Fibroblast of the aortic adventitia (primary cell): ENCODE measurements around the gene TLK2. TPM values are rescaled to one million over a fixed set of nuclear protein-coding genes. Genes with fewer than 3 reads are reported as not detected.
A peak's percentile ranks its signal among the peaks of the same experiment; 100 is the strongest.
"Not testable (repeated sequence)": the region's sequence is repeated elsewhere in the genome, so short reads cannot be mapped to it uniquely, and the experiment has no call there.

ENCODE experiments used
- DNase-seq: peaks from one replicate; pipeline ENCODE4 v3.0.0-alpha.2; 2010; ENCODE audit warnings: low read depth
- H3K4me3 ChIP-seq: 2 replicates; pipeline ENCODE4 v1.5.1; 2011; ENCODE audit warnings: low read depth, mild to moderate bottlenecking, control low read depth, low read length, moderate library complexity
- total RNA-seq: library from RNA; depleted of rRNA; stranded (reverse); fragments of >200 nt; gene quantifications from 2 replicates; pipeline ENCODE4 v1.2.3, GENCODE V29; 2012; ENCODE audit warnings: low replicate concordance

The TLK2 gene
- total RNA-seq, 1 donor: 39.1 TPM

DNA sequence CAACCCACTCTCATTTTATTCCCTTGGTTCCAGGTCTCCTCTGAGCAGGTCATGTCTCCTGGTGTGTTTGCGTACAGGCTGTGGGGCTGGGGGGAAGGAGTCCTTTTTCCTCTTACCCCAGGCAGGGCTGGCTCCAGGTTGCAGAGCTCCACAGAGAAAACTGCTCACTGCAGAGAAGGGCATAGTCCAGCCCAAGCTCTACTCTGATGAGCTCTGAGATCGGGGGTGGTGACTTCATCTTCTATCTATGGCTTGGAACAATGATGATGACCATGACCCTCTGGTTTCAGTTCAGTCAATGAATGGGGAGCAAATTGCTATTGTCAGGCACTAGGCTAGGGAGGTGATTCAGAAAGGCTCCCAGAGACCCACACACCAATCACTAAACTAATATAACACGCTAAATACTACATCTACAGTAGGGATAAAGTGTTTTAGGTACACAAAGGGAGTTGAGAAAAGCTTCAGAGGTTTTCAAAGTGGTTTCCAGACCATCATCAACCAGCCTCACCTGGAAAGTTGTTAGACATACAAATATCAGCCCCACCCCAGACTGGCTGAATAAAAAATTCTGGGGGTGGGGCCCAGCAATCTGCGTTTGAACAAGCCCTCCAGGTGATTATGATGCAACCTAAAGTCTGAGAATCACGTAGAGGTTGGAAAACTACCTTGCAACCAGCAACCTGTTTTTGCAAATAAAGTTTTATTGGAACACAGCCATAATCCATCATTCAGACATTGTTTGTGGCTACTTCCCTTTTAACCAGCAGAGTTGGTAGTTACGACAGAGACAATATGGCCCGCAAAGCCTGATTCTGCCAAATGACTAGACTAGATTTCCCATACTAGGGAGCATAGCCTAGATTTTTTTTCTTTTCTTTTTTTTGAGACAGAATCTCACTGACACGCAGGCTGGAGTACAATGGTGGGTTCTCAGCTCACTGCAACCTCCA, 5.3 kb upstream of the TLK2 start:
- not testable (repeated sequence) for DNase-seq, H3K4me3 ChIP-seq

DNA sequence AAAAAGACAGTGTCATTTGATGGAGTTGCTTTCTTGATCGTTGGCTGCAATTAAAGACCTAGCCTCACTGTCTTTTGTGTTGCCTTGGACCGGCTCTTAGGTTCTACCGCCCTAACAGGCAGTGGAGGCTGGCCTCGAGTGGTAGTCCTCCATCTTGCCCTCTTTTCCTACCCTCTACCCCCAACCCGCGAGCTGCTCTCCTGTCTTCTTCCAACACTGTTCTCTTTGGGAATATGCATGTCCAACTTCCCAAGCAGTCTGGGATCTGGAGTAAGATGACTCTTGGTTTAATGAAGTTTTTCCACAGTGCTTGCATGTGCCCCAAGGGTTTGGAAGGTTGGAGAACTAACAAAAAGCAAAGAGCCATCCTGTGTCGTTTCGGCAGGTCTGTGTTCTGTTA, 1.5 kb upstream of the TLK2 start:
- not testable (repeated sequence) for DNase-seq, H3K4me3 ChIP-seq

DNA sequence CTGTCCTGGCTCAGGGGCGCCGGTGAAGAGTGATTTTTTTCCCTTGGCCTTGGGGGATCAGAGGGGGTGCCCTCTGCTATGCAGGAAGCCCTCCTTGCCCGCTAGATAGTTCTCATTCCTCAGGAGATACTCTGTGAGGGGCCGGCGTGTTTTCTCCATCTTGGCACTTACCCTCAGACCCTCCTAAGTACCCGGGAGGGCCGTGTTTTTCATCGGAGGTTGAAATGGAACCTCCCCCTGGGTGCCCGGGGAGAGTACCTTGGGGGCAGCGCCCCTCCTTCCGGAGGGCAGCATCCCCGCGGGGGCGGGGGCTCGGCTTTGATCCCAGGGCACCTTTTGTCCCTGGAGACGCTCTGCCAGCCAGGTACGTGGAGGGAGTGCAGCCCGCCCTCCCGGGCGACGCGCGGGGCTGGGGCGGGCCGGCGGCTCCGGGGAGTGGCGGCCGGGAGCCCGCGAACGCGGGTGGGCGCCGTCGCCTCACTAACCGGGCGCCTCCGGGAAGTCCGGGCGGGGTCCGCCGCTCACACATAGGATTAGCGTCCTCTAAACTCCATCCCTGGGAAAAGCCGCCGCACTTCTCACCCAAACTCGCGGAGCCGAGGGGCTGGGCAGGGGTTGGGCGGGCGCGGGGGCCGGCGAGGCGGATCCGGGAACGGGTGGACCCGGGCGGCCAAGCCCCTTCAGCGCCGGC, 762 bp upstream of the TLK2 start:
- H3K4me3 ChIP-seq: peak overlapping the region; percentile 66
- DNase-seq: not testable (repeated sequence)

DNA sequence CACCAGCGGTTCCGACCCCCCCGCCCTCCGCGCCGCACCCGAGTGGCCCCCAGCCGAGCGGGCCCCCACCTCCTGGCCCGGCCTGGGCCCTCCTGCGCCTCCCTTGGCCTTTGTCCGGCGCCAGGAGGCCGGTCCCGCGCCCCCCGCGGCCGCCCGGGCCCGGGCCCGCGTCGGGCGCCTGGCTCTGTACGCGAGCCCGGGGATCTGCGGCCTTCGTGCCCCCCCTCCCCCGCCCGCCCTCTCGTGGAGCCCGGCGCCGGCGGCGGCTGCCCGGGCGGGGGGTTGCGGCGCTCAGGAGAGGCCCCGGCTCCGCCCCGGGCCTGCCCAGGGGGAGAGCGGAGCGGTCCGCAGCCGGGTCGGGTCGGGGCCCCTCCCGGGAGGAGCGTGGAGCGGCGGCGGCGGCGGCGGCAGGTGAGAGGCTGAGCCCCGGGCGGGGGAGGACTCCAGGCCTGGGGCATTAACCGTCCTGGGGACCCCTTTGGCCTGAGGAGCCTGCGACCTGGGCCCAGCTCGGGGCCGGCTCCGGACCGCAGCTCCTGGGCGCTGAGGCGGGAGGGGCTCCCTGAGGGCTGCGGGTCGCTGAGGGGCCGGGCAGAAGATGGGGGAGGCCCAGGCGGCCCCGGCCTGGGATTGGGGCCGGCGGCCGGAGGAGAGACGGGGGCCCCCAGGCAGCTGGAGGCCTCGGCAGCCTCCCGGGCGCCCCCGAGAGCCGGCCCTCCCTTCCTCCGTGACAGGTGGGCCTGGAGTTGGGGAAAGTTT, 434 bp downstream of the TLK2 start:
- not testable (repeated sequence) for DNase-seq
- peak overlapping the region; percentile 75 for H3K4me3 ChIP-seq

DNA sequence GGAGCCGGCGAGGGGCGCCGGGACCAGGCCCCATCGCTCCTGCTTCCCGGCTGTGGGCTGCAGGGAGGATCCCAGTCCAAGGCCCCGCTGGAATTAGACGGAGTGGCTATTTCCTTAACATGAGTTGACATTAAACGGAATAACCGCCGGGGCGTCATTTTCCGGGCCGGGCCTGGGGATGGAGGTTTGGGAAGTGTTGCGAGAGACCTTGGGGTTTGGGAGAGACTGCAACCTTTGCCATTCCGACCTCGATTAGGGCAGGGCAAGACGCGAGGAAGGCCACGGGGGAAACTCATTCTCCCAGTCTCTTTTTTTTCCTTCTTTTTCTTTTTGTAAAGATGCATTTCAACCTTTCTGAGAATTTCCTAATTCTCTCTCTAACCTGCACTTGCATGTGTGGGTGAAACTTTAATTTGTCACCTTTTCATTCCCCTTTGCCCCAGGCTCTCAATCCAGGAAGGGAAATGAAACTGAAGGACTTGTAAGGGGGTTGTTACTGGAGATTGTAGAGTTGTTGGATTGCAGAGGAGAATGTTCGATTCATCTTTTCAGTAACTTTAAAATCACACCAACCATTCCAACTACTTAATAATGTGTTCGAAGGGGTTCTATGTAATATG, 1.1 kb downstream of the TLK2 start:
- DNase-seq: peak; percentile 17
- peak overlapping the region; percentile 75 for H3K4me3 ChIP-seq

DNA sequence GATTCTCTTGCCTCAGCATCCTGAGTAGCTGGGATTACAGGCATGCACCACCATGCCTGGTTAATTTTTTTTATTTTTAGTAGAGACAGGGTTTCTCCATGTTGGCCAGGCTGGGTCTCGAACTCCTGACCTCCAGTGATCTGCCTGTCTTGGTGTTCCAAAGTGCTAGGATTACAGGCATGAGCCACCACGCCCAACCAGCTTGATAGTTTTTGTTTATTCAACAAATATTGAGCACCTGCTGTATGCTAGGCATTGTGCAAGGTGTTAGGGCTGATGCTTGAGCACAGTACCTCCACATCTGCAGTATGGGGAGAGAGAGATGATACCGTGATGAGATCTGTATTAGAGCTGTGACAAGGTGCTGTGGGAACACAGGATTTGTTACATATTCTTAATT, 3.9 kb downstream of the TLK2 start:
- not testable (repeated sequence) for H3K4me3 ChIP-seq, DNase-seq

DNA sequence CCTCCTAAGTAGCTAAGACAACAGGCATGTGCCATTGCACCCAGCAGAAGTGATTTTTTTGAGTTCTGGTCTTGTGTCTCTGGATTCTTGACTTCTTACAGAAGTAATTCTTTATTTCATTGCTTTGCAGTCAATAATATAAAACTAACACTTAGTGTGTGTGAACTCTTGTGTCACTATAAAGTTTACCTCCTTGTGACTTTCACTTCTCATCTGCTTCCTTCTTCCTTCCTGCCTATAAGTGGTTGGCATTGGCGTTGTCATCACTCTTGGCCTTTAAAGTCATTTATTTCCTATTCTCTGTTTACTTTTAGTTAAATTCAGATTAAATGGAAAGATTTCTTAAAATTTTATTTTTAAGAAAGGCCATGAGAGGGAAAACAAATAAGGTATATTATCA, 12.4 kb downstream of the TLK2 start:
- not testable (repeated sequence) for H3K4me3 ChIP-seq, DNase-seq

DNA sequence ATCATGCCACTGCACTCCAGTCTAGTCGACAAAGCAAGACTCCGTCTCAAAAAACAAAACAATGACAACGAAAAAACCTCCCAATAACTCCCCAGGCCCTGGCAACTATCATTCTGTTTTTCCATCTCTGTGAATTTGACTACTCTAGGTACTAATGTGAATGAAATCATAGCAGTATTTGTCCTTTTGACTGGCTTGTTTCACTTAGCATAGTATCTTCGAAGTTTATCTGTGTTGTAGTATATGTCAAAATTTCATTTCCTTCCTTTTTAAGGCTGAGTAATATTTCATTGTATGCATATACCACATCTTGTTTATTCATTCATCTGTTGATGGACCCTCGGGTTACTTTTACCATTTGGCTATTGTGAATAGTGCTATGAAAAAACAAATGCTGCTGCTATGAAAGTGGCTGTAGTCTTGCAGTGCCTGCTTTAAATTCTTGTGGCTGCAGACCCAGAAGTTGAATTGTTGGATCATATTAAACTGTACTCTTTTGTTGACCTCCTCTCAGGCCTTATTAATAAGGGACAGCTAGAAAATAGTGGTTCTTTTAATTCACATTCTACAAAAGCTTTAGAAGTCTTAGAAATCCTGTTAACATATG, 14.5 kb downstream of the TLK2 start:
- DNase-seq, H3K4me3 ChIP-seq: not testable (repeated sequence)

DNA sequence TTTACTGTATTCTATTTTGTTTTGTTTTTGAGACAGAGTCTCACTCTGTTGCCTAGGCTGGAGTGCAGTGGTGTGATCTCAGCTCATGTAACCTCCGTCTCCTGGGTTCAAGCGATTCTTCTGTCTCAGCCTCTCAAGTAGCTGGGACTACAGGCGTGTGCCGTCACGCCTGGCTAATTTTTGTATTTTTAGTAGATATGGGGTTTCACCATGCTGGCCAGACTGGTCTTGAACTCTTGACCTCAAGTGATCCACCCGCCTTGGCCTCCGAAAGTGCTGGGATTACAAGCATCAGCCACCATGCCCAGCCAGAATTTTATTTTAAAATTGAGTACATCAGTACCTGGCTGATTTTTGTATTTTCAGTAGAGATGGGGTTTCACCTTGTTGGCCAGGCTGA, 15.4 kb downstream of the TLK2 start:
- not testable (repeated sequence) for DNase-seq, H3K4me3 ChIP-seq

DNA sequence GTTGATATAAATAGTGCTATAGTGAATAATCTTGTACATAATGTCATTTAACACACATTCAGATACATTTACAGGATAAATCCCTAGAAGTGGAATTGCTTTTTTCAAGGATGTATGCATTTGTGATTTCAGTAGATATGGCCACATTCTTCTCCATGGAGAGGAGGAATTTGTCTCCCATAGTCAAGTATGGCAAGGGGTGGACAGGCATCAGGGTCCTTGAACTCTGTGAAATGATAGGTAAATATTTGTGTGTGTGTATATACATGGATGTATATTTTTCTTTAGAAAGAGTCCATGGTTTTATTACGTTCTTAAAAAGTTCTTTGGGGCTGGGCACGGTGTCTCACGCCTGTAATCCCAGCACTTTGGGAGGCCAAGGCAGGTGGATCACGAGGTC, 17.7 kb downstream of the TLK2 start:
- H3K4me3 ChIP-seq, DNase-seq: not testable (repeated sequence)

DNA sequence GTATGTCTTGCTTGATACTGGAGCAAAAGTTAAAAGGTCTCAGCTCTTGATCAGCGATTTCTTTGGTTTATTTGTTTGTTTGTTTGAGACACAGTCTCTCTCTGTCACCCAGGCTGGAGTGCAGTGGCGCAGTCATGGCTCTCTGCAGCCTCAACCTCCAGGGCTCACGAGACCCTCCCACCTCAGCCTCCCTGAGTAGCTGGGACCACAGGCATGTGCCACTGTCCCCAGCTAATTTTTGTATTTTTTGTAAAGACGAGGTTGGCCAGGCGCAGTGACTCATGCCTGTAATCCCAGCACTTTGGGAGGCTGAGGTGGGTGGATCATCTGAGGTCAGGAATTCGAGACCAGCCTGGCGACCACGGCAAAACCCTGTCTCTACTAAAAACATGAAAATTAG, 20.2 kb downstream of the TLK2 start:
- not testable (repeated sequence) for H3K4me3 ChIP-seq

DNA sequence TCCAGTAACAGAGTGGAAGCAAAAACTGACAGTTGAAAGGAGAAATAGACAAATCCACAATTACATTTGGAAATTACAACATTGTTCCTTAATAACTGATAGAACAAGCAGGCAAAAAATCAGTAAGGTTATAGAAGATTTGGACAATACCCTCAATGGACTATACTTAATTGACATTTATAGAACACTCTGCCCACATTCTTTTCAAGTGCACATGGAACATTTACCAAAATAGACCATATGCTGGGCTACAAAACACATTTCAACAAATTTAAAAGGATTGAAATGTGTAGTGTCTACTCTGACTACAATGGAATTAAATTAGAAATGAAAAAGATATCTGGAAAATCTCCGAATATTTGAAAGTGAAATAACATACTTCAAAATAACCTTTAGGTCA, 21.8 kb downstream of the TLK2 start:
- not testable (repeated sequence) for DNase-seq, H3K4me3 ChIP-seq

More for the DNA sequence above, 20.2 kb downstream of the TLK2 start:
- not testable (repeated sequence) for DNase-seq

DNA sequence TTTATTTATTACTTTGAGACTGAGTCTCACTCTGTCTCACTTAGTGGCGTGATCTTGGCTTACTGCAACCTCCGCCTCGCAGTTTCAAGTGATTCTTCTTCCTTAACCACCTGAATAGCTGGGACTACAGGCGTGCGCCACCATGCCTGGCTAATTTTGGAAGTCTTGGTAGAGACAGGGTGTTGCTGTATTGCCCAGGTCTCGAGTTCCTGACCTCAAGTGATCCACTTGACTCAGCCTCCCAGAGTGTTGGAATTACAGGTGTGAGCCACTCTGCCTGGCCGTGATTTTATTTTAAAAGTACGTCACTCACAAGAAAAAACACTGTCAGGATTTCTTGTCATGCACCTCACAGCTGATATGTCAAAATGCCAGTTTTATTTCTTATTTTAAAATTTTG, 26.2 kb downstream of the TLK2 start:
- H3K4me3 ChIP-seq: not testable (repeated sequence)

DNA sequence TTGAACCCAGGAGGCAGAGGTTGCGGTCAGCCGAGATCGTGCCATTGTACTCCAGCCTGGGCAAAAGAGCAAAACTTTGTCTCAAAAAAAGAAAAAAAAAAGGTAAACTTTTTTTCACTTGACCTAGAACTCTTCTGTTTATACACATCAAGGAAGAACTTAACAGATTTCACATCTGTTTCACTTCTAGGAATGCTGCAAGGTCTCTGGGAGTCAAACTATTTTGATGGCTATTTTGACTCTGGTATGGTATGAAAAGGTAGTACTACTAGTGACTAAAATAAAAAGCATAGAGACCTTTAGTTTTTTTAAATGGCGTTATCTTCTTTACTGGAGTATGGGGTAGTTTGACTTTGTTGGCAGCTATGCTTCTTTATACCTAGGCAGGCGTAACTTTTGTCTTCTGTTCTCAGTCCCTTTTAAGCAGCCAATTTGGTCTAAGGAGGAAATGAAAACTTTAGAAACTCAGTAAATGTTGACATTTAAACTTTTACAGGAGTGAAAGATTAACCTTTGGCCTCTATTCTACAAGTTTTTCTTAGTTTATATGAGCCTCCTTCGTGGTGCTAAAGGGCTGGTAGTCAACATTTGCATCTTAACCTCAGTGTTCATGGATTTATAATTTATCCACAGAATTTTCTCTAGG, 28.7 kb downstream of the TLK2 start:
- not testable (repeated sequence) for DNase-seq, H3K4me3 ChIP-seq

More for the DNA sequence above, 26.2 kb downstream of the TLK2 start:
- DNase-seq: not testable (repeated sequence)

DNA sequence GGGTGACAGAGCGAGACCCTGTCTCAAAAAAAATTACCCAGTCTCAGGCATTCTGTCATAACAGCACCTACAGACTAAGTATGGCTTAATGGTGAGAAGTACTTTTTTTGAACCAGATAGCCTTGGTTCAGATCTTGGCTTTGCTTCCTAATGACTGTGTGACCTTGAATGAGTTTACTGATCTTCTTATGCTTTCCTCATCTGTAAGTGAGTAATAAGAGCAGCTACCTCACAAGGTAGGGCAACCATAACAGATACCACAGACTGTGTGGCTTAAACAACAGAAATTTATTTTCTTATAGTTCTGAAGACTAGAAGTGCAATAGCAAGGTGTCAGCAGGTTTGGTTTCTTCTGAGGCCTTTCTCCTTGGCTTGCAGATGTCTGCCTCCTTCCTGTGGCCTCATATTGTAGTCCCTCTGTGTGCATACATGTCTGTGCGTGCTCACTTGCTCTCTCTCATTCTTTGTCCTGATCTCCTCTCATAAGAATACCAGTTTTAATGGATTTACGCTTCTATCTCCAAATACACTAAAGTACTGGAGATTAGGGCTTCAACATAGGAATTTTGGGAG, 31.7 kb downstream of the TLK2 start:
- DNase-seq, H3K4me3 ChIP-seq: not testable (repeated sequence)

DNA sequence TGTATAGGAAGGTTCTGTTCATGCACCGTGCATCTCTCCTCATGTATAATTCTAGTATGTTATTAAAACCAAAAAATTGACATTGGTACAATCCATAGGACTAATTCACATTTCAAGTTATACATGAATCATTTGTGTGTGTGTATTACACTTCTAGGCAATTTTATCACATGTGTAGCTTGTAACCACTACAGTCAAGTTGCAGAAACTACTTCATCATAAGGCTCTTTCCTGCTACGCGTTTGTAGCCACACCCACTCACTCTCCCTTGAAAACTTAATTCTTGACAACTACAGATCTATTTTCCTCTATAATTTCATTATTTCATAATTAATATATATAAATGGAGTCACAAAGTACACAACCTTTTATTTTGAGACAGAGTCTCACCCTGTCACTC, 32.4 kb downstream of the TLK2 start:
- not testable (repeated sequence) for H3K4me3 ChIP-seq, DNase-seq

DNA sequence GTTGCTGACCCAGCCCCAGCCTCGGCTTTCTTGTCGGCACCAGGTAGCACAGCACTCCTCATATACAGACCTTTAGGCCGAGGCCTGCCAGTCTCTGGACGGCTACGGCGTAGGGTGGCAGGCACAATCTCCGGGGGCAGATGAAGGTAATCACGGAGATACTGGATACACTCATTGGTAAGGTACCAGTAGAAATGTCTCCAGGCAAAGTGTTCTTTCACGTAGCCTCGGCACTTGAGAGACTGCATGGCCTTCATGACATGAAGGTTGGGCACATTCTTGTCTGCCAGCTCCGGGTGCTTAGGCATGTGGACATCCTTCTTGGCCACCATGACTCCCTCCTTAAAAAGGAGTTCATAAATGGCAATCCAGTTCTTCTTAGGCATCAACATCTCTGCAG, 37.8 kb downstream of the TLK2 start:
- H3K4me3 ChIP-seq, DNase-seq: not testable (repeated sequence)
